HepG2 (cell line): Measurements from ENCODE around the gene NT5C2. TPM values are rescaled to one million over a fixed set of nuclear protein-coding genes. Genes with fewer than 3 reads are reported as not detected.
A peak's percentile ranks its signal among the peaks of the same experiment; 100 is the strongest.

Experiments used
- ATF5 ChIP-seq: sonication (generic); formaldehyde crosslinking; IDR thresholded peaks from 2 replicates; pipeline ENCODE4 v1.4.0; 2020; ENCODE audit warnings: mild to moderate bottlenecking, low read depth, missing genetic modification reagents
- ESRRA ChIP-seq: sonication (generic); formaldehyde crosslinking; IDR thresholded peaks from 2 replicates; pipeline ENCODE4 v1.5.1; 2020; ENCODE audit warnings: mild to moderate bottlenecking, low read depth, missing genetic modification reagents
- FOXA1 ChIP-seq, 2 experiments: fragments of 450-650 bp in 1 of 2; sonication (generic) in 1 of 2; formaldehyde crosslinking in 1 of 2; IDR thresholded peaks; 2 replicates each; pipeline versions ENCODE4 v1.4.0 to v1.6.1; 2016 to 2020; ENCODE audit warnings: missing genetic modification reagents in 1 of 2
- FOXA3 ChIP-seq: IDR thresholded peaks from 2 replicates; pipeline ENCODE4 v1.6.1; 2016; ENCODE audit warnings: missing genetic modification reagents, missing compliant biosample characterization
- GFI1 ChIP-seq: sonication (generic); formaldehyde crosslinking; IDR thresholded peaks from 2 replicates; pipeline ENCODE4 v1.5.0; 2020; ENCODE audit warnings: missing genetic modification reagents, mild to moderate bottlenecking, borderline replicate concordance
- HIVEP1 ChIP-seq: sonication (generic); formaldehyde crosslinking; IDR thresholded peaks from 2 replicates; pipeline ENCODE4 v1.4.0; 2020; ENCODE audit warnings: mild to moderate bottlenecking, missing genetic modification reagents
- HNF4G ChIP-seq, 2 experiments: sonication (generic) in 1 of 2; formaldehyde crosslinking in 1 of 2; IDR thresholded peaks; 2 replicates each; pipeline versions ENCODE4 v1.4.0 to v1.6.1; 2011 to 2020; ENCODE audit warnings: borderline replicate concordance in 2 of 2, low read depth in 2 of 2, mild to moderate bottlenecking in 2 of 2, low read length in 1 of 2, missing genetic modification reagents in 1 of 2, moderate library complexity in 1 of 2
- MBNL3 ChIP-seq: fragments of 250-450 bp; sonication (Bioruptor Pico); conservative IDR thresholded peaks from 2 replicates; pipeline ENCODE4 v1.8.0; 2022; ENCODE audit warnings: mild to moderate bottlenecking, inconsistent platforms
- MLX ChIP-seq: IDR thresholded peaks from 2 replicates; pipeline ENCODE4 v1.6.1; 2016
- MYPOP ChIP-seq: sonication (generic); formaldehyde crosslinking; IDR thresholded peaks from 2 replicates; pipeline ENCODE4 v1.8.1; 2023; ENCODE audit warnings: mild to moderate bottlenecking, moderate library complexity, missing genetic modification reagents
- NFE2L1 ChIP-seq: sonication (generic); formaldehyde crosslinking; IDR thresholded peaks from 2 replicates; pipeline ENCODE4 v1.4.0; 2020; ENCODE audit warnings: missing genetic modification reagents, mild to moderate bottlenecking, borderline replicate concordance
- NR2F1 ChIP-seq, 2 experiments: fragments of 450-650 bp in 1 of 2; formaldehyde crosslinking in 1 of 2; IDR thresholded peaks; 2 replicates each; pipeline versions ENCODE4 v1.5.0 to v1.6.1; 2016 to 2020; ENCODE audit warnings: mild to moderate bottlenecking in 1 of 2, missing compliant biosample characterization in 1 of 2, missing genetic modification reagents in 1 of 2, moderate library complexity in 1 of 2
- POLR2G ChIP-seq: fragments of 200-400 bp; formaldehyde crosslinking; IDR thresholded peaks from 2 replicates; pipeline ENCODE4 v1.6.1; 2018; ENCODE audit warnings: mild to moderate bottlenecking, low read depth, low read length, moderate library complexity
- RAD21 ChIP-seq: fragments of 450-650 bp; formaldehyde crosslinking; IDR thresholded peaks from 2 replicates; pipeline ENCODE4 v1.5.0; 2020; ENCODE audit warnings: mild to moderate bottlenecking
- REL ChIP-seq: sonication (generic); formaldehyde crosslinking; conservative IDR thresholded peaks from 2 replicates; pipeline ENCODE4 v1.8.0; 2022; ENCODE audit warnings: mild to moderate bottlenecking, missing genetic modification reagents, moderate library complexity
- RFX3 ChIP-seq: IDR thresholded peaks from 2 replicates; pipeline ENCODE4 v1.6.1; 2016; ENCODE audit warnings: missing biosample characterization, missing genetic modification reagents
- RFXANK ChIP-seq: IDR thresholded peaks from 2 replicates; pipeline ENCODE4 v1.6.1; 2016
- SRF ChIP-seq: IDR thresholded peaks from 2 replicates; pipeline ENCODE4 v1.6.1; 2011; ENCODE audit warnings: mild to moderate bottlenecking, low read depth, low read length, moderate library complexity
- SRSF4 ChIP-seq: fragments of 200-400 bp; formaldehyde crosslinking; IDR thresholded peaks from one replicate; pipeline ENCODE4 v1.6.1; 2018; ENCODE audit warnings: mild to moderate bottlenecking, low read depth, low read length, moderate library complexity; ENCODE audit not compliant: poor library complexity, severe bottlenecking
- SUZ12 ChIP-seq: fragments of 150-350 bp; IDR thresholded peaks from 2 replicates; pipeline ENCODE4 v1.6.1; 2014; ENCODE audit warnings: low read depth, low read length
- TCF7 ChIP-seq: sonication (generic); IDR thresholded peaks from 2 replicates; pipeline ENCODE4 v1.6.1; 2016; ENCODE audit warnings: antibody characterized with exemption, low read depth
- TOPORS ChIP-seq: sonication (generic); formaldehyde crosslinking; IDR thresholded peaks from 2 replicates; pipeline ENCODE4 v1.8.0; 2023; ENCODE audit warnings: mild to moderate bottlenecking, missing genetic modification reagents
- TSC22D2 ChIP-seq: sonication (generic); formaldehyde crosslinking; IDR thresholded peaks from 2 replicates; pipeline ENCODE4 v1.5.1; 2020; ENCODE audit warnings: missing genetic modification reagents, mild to moderate bottlenecking, borderline replicate concordance
- XRCC5 ChIP-seq: fragments of 200-400 bp; formaldehyde crosslinking; optimal IDR thresholded peaks from 2 replicates; pipeline ENCODE3; 2017; ENCODE audit warnings: mild to moderate bottlenecking, low read length
- ZFP90 ChIP-seq: sonication (generic); formaldehyde crosslinking; IDR thresholded peaks from 2 replicates; pipeline ENCODE4 v1.8.0; 2022; ENCODE audit warnings: missing genetic modification reagents, mild to moderate bottlenecking, inconsistent platforms, borderline replicate concordance
- ZKSCAN1 ChIP-seq: fragments of 150-350 bp; IDR thresholded peaks from 2 replicates; pipeline ENCODE4 v1.6.1; 2014; ENCODE audit warnings: low read length
- ZMAT3 ChIP-seq: sonication (generic); formaldehyde crosslinking; conservative IDR thresholded peaks from 2 replicates; pipeline ENCODE4 v1.7.0; 2021; ENCODE audit warnings: missing genetic modification reagents
- ZNF18 ChIP-seq: sonication (generic); formaldehyde crosslinking; IDR thresholded peaks from 2 replicates; pipeline ENCODE4 v1.8.0; 2022; ENCODE audit warnings: mild to moderate bottlenecking, missing genetic modification reagents; ENCODE audit not compliant: insufficient replicate concordance
- ZNF547 ChIP-seq: sonication (generic); formaldehyde crosslinking; IDR thresholded peaks from 2 replicates; pipeline ENCODE4 v1.5.1; 2020; ENCODE audit warnings: mild to moderate bottlenecking, missing genetic modification reagents
- polyA plus RNA-seq, 8 experiments: library from polyadenylated mRNA; depleted of rRNA in 3 of 8; stranded (reverse) in 7 of 8; unstranded in 1 of 8; fragments of >200 nt; fragmentation: Illumina TruSeq in 4 of 8; extraction: Trizol in 4 of 8; gene quantifications; 2 replicates each; pipeline versions ENCODE4 v1.2.1 to v1.2.3, GENCODE V29; 2011 to 2016; ENCODE audit warnings: low read depth in 4 of 8, missing spikeins in 1 of 8, mixed read lengths in 1 of 8; ENCODE audit not compliant: insufficient read depth in 1 of 8
- total RNA-seq, 5 experiments: library from RNA; depleted of rRNA; stranded (reverse); fragments of >200 nt; fragmentation: Illumina TruSeq; extraction: Trizol; gene quantifications; 2 replicates each; pipeline ENCODE4 v1.2.3, GENCODE V29; 2016; ENCODE audit warnings: low read depth in 1 of 5

NT5C2 gene
- total and polyA plus RNA-seq, 2 of the 13 experiments (the other 11 are each of a cell fraction or from before 2014, with no cell fraction given) = 40.6 to 55.2 TPM

- TF ChIP-seq MYPOP (CRISPR knock-in tag) (no peak), XRCC5 (no peak), SRSF4 (no peak), TOPORS (CRISPR knock-in tag) (no peak), RAD21 (no peak), SUZ12 (no peak), FOXA1 (IDR thresholded peaks at IDR 0.05) (0 out of 2 replicates have a peak, but pooled peaks have one; percentile 38), FOXA1 (CRISPR knock-in tag; IDR thresholded peaks at IDR 0.05) (peak; percentile 66), ZNF18 (no peak), TCF7 (peak; percentile 47), MBNL3 (CRISPR knock-in tag) (no peak), RFXANK (CRISPR knock-in tag) (no peak), NFE2L1 (CRISPR knock-in tag) (no peak), GFI1 (no peak), ZNF547 (CRISPR knock-in tag) (no peak), REL (CRISPR knock-in tag) (no peak), ZMAT3 (CRISPR knock-in tag) (no peak), ZKSCAN1 (no peak), SRF (no peak), NR2F1 (CRISPR knock-in tag; IDR thresholded peaks at IDR 0.05) (0 out of 4 replicates have a peak, but pooled peaks of 1 of the 2 experiments have one; percentile 30), HNF4G (IDR thresholded peaks at IDR 0.05; ENCODE audit: borderline replicate concordance, low read depth, low read length) (peak; percentile 48; the same call in 1 of the 2 replicates), HNF4G (CRISPR knock-in tag; IDR thresholded peaks at IDR 0.05; ENCODE audit: borderline replicate concordance, low read depth) (no peak), FOXA3 (CRISPR knock-in tag) (peak; percentile 70), ATF5 (CRISPR knock-in tag) (no peak), ESRRA (CRISPR knock-in tag) (no peak), HIVEP1 (no peak), MLX (CRISPR knock-in tag) (no peak), RFX3 (CRISPR knock-in tag) (no peak), POLR2G (no peak), TSC22D2 (CRISPR knock-in tag) (no peak), ZFP90 (no peak)
Observed at GRCh38 chr10:103231047-103231551, 38.0 kb upstream of the NT5C2 start (continued).
